Measurements from ENCODE around the gene CLIC3.
"Not testable (repeated sequence)": the region's sequence is repeated elsewhere in the genome, so short reads cannot be mapped to it uniquely, and the experiment has no call there.

Gene CLIC3

DNA sequence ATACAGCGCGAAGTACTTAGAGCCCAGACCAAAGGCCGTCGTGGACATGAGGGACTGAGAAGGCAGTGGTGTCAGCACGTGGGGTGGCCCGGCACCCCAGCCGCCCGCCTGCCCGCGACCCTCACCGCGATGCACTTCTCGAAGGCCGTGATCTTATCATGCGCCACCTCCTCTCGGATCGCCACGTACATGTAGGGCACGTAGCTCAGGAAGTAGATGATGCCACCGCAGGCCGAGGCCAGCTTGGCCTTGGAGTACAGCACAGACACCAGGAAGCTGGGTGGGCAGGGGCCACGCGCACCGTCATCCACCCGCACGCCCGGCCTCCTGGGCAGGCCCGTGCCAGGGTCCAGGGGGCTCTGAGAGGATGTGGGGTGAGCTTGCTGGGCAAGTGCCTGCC, 20.7 kb upstream of the CLIC3 start:
- no peak for DNase-seq (ENCODE audit: low read depth)

- no peak for DNase-seq (ENCODE audit: low read depth)
These were observed 20.1 kb upstream of the CLIC3 start for GRCh38 chr9:137016436-137016835.

DNA sequence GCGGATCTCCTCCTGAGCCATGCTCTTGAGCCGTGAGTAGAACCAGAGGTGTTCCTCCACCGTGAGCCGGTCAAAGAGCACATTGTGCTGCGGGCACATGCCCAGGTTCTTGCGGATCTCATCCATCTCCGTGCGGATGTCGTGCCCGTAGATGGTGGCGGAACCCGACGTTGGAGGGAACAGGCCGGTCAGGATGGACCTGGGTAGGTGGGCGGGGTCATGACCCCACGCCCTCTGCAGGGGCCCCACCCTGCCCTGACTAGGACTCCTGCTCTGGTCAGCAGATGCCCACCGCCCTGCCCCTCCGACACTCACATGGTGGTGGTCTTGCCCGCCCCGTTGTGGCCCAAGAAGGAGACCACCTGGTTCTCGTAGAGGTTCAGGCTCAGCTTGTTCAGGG, 19.6 kb upstream of the CLIC3 start:
- no peak for DNase-seq (ENCODE audit: low read depth)

DNA sequence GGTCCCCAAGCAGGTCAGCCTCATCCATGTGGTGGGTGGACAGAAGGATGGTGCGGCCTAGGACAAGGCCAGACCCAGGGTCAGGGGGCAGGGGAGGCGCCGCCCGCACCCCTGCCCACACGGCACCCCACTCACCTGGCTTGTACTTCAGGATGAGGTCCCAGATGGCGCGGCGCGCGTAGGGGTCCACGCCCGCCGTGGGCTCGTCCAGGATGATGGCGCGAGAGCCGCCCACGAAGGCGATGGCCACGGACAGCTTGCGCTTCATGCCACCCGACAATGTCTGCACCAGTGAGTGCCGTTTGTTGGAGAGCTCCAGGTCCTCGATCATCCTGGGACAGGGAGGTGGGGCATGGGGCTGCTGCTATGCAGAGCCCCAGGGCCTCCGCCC, 19.2 kb upstream of the CLIC3 start:
- DNase-seq (ENCODE audit: low read depth), result no peak

- DNase-seq (ENCODE audit: low read depth), result no peak
These were observed 18.6 kb upstream of the CLIC3 start for GRCh38 chr9:137014776-137015539.

DNA sequence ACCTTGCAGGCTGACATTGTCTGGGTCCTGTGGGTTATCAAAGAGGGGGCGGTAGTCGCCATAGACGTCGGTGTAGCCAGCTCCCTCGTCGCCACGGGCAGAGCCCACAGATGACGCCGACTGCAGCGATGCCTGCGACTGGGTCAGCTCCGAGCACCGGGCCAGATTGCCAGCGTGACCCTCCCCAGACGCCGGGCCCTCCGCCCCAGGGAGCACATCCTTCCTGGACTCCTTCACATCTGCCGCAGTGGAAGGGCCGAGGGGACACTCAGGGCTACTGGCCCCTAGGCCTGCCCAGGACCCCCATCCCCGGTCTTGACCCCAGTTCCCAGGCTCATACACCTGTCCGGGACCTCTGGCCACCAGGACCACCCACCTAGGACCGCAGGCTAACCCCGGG, 17.8 kb upstream of the CLIC3 start:
- DNase-seq (ENCODE audit: low read depth), result no peak

- no peak for DNase-seq (ENCODE audit: low read depth)
These were observed 17.2 kb upstream of the CLIC3 start for GRCh38 chr9:137013571-137013940.

- no peak for DNase-seq (ENCODE audit: low read depth)
These were observed 16.6 kb upstream of the CLIC3 start for GRCh38 chr9:137012694-137013570.

GRCh38 chr9:137011907-137012675, 15.7 kb upstream of the CLIC3 start:
- DNase-seq (ENCODE audit: low read depth), result no peak

GRCh38 chr9:137011156-137011555, 14.8 kb upstream of the CLIC3 start:
- no peak for DNase-seq (ENCODE audit: low read depth)

GRCh38 chr9:137009938-137010732, 13.8 kb upstream of the CLIC3 start:
- no peak for DNase-seq (ENCODE audit: low read depth)

DNA sequence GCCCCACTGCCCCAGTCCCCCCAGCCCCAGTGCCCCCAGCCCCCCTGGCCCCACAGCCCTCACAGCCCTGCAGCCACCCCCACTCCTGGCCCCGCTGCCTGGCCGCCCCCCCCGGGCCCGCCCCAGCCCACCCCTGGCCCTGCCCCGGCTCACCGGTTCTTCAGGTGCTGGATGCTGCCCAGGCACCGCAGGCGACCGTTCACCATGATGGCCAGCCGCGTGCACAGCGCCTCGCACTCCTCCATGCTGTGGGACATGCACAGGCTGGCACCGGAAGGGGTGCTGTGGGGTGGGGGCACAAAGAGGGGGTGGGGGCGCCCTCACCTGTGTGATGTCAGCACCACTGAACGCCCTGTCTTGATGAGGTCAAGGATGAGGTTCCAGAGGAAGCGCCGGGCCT, 12.8 kb upstream of the CLIC3 start:
- no peak for DNase-seq (ENCODE audit: low read depth)

DNA sequence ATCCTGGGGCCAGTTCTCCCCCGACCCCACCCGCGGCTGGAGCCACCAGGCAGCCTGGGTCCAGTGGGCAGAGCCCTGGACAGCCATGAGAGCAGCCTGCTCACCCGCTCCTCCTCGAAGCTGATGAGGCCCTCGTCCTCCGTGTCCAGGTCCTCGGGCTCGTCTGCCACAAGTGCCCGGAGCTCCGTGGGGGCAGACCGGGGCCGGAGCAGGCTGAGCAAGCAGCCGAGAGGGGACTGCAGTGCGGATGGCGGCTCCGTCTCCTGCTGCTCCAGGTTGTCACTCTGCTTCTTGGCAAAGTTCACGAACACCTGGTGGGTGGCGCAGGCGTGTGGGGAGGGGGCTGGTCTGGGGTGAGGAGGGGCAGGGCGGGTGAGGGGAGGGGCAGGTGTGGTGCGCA, 11.9 kb upstream of the CLIC3 start:
- no peak for DNase-seq (ENCODE audit: low read depth)

DNA sequence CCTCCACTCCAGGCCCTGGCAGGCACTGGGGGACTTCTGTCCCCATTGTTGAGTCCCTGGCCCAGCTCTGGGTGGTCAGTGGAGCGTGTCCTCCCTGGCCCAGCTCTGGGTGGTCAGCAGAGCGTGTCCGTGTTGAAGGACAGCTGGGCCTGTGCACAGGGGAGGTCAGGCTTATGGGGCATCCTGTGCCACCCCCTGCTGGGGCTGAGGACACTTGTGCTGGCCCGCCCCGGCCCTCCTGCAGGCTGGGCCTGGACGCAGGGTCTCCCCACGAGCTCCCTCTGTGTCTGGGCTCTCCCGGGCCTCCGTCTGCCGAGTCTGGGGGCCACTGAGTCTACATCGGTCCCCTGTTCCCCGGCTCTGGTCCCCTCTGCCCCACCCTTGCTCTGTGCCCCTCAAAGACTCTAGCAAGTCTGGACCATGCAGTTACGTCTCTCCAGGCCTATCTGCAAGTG, 11.5 kb upstream of the CLIC3 start:
- DNase-seq (ENCODE audit: low read depth), result no peak

GRCh38 chr9:137007108-137007815, 10.9 kb upstream of the CLIC3 start:
- no peak for DNase-seq (ENCODE audit: low read depth)

DNA sequence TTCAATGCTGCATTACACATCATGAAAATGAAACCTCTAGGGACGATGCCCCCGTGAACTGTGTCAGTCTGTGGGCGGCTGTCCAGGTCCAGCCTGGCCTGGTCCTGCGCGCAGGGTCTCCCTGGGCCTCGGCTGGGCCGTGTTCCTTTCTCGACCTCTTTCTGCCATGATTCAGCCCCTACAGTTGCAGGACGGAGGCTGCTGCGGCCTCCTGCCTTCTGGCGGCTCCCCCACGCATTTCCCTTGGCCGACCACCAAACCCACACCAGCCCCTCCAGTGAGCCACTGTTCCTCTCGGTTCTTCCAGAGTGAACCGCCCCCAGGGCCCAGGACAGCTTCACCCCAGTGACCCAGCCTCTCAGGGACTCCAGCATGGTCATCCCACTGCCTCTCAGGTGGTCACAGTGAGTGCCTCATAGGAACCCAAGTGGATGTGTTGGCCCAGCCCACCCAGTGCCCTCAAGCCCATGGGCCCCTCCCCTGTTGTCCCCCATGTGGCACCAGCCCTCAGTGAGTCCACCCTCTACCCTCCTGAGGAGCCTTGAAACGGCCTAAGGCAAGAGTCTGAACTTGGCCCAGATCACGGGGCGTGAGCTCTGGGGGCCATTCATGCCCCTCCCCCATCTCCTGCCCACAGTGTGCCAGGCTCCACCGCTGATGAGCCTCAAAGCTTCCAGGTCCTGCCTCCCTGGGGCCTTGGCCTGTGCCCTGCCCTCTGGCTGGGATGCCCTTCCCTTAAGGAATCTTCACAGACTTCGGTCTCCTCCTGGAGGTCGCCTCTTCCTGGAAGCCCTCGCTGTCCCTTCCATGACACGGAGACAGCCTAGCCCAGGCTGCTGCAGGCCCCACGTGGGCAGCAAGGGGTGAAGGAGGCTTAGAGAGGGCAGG, 10.0 kb upstream of the CLIC3 start:
- no peak for DNase-seq (ENCODE audit: low read depth)

DNA sequence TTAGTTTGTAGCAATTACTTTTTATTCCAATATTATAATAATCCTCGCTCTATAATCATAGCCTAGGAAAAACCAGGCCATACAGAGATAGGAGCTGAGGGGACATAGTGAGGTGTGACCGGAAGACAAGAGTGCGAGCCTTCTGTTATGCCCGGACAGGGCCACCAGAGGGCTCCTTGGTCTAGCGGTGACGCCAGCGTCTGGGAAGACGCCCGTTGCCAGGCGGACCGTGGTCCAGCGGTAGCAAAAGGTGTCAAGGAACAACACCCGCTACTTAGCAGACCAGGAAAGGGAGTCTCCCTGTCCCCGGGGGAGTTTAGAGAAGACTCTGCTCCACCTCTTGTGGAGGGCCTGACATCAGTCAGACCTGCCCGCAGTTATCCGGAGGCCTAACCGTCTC, 7.9 kb upstream of the CLIC3 start:
- not testable (repeated sequence) for DNase-seq (ENCODE audit: low read depth)

- DNase-seq (ENCODE audit: low read depth), result no peak
These were observed 6.3 kb upstream of the CLIC3 start for GRCh38 chr9:137002646-137003041.

GRCh38 chr9:137001857-137002645, 5.7 kb upstream of the CLIC3 start:
- no peak for DNase-seq (ENCODE audit: low read depth)
